Activated naive CD4-positive, alpha-beta T cell (primary cell): ENCODE results near the gene HSPB1.
"Not testable (repeated sequence)": the region's sequence is repeated elsewhere in the genome, so short reads cannot be mapped to it uniquely, and the experiment has no call there.

ENCODE experiments used
- DNase-seq, 4 experiments: peaks; one replicate each; lab custom pipeline; 2025; lab: John Stamatoyannopoulos, UW

Gene HSPB1

GRCh38 chr7:76308874-76309273, 6.4 kb downstream of the HSPB1 start:
- not testable (repeated sequence) for DNase-seq

DNA sequence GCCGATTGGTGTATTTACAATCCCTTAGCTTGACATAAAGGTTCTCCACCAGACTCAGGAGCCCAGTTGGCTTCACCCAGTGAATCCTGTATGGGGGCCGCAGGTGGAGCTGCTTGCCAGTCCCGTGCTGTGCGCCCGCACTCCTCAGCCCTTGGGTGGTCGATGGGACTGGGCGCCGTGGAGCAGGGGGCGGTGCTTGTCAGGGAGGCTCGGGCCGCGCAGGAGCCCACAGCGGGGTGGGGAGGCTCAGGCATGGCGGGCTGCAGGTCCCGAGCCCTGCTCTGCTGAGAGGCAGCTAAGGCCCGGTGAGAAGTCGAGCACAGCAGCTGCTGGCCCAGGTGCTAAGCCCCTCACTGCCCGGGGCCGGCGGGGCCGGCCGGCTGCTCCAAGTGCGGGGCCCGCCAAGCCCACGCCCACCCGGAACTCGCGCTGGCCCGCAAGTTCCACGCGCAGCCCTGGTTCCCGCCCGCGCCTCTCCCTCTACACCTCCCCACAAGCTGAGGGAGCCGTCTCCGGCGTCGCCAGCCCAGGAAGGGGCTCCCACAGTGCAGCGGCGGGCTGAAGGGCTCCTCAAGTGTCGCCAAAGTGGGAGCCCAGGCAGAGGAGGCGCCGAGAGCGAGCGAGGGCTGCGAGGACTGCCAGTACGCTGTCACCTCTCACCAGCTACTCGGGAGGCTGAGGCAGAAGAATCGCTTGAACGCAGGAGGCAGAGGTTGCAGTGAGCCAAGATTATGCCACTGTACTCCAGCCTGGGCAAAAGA, 7.0 kb downstream of the HSPB1 start:
- not testable (repeated sequence) for DNase-seq

DNA sequence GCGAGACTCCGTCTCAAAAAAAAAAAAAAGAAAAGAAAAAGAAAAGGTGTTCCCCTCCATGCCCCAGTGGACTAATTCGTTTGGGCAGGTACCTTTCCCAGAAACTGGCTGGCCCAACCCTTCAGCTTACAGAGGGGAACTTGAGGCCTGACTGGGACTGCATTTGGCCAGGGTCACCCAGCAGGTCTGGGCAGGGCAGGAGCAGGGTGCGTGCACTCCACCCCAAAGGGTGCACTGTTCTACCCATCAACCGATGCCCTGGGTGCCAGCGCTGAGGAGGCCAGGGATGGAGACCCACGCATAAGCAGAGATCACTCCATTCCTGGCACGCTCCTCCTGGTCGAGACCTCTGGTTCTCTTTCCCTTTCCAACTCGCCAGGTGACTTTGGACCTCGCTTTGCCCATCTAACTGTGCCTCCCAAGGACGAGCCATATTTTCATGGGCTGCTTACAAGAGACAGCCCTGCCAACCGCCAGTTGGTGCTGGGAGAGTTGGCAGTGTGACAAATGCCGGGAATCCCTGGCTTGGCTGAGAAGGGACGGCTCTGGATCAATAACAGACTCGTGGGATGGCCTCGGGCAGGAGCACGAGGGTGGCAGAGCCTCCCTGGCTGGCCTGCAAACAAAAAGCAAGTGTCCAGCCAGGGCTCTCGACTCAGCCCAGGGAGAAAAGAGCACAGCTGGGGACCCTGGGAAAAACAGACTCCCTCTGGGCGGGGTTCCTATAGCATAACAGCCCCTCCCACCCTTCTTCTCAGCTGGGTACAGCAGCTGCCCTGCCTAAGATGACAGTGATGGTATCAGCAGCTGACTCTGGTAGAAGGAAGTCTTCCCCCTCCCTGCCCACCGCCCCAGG, 7.9 kb downstream of the HSPB1 start:
- no peak for DNase-seq

- DNase-seq, result not testable (repeated sequence)
Measured at GRCh38 chr7:76311838-76312237, 9.4 kb downstream of the HSPB1 start.

GRCh38 chr7:76314042-76314721, 11.7 kb downstream of the HSPB1 start:
- peak; percentile 90 to 95 (median 94) for DNase-seq

DNA sequence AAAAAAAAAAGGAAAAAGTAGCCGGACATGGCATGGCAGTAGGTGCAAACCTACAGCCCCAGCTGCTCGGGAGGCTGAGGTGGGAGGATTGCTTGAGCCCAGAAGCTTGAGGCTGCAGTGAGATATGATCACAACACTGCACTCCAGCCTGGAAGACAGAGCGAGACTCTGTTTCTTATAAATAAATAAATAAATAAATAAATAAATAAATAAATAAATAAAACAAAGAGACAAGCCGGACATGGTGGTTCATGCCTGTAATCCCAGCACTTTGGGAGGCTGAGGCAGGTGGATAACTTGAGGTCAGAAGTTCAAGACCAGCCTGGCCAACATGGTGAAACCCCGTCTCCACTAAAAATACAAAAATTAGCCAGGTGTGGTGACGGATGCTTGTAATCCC, 12.3 kb downstream of the HSPB1 start:
- DNase-seq, result not testable (repeated sequence)

DNA sequence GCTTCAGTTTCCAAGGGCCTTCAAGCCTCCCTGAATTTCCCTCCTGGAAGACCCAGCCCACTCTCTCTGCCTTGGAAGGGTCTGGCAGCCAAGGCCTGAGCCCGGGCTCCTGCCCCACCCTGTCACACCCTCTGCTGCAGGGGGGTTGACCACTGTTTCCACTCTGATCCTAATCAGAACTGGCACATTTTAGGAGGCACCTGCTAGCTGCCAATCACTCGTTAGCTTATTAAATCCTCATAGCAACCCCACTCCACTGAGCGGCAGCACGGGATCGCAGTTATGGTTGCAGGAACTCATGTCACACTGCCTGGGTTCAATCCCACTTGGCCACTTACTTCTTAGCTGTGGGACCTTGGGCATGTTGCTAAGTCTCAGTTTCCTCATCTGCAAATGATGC, 12.9 kb downstream of the HSPB1 start:
- DNase-seq, result no peak

DNA sequence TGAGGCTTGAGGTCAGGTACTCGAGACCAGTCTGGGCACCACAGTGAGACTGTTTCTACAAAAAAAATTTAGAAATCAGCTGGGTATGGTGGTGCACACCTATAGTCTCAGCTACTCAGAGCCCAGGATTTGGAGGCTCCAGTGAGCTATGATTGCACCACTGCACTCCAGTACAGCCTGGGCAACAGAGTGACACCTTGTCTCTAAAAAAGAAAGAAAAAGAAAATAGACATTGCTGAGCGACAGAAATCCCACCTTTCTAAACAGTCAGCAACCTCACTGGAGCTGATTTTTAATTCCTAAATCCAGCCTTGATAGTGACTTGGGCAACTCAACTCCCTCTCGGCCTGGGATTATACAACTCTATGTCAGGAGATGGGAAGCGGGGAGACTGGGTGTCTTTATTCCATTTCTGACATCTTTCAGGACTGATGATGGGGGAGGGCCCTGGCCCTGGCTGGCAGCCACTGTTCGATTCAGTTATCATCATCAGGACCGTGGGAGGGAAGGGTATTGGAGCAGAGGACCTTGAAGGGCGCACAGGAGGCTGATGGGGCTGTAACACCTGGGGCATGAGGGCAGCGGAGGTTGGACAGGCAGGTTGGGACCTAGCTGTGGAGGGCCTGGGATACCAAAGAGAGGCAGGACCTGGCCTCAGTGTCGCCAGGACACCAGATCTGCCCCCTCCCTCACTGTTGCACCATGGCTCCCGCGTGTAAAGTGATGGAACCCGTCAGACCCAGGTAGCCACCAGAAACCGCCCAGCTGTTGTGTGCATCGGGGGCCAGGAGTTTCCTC, 14.7 kb downstream of the HSPB1 start:
- peak in 1 of 4 experiments; percentile 9 for DNase-seq

- peak; percentile 84 to 95 (median 90) for DNase-seq
Measured at GRCh38 chr7:76317782-76318487, 15.5 kb downstream of the HSPB1 start.

GRCh38 chr7:76318488-76319353, 16.2 kb downstream of the HSPB1 start:
- peak in 2 of 4 experiments; percentile 33 to 42 for DNase-seq

DNA sequence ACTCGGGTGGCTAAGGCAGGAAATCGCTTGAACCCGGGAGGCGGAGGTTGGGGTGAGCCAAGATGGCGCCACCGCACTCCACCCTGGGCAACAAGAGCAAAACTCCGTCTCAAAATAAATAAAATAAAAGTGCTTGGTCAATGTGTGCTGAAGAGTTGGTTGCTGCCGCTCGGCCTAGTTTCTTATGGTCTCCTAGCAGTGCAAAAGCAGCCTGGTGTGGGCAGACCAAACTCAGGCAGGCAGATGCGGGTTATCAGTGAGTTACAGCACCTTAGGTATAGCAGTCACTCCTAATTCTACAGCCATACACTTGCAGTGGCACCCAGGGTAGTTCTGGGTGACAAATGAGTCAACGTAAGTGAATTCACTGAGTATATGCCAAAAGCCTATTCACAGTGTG, 22.6 kb downstream of the HSPB1 start:
- no peak for DNase-seq

DNA sequence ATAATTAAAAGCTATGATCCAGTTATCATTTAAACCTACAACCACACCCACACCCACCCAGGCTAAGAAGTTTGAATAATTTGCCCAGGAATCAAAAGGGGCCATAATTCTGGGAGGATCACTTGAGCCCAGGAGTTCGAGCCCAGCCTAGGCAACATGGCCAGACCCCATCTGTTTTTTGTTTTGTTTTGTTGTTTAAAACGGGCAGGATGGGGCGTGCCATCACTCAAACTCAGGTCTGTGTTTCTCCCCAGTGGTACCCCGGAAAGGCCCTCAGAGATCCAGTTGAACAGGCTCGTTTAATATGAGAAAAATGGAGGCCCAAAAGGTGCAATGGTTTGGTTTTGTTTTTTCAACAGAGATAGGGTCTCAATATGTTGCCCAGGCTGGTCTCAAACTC, 23.3 kb downstream of the HSPB1 start:
- DNase-seq, result no peak

DNA sequence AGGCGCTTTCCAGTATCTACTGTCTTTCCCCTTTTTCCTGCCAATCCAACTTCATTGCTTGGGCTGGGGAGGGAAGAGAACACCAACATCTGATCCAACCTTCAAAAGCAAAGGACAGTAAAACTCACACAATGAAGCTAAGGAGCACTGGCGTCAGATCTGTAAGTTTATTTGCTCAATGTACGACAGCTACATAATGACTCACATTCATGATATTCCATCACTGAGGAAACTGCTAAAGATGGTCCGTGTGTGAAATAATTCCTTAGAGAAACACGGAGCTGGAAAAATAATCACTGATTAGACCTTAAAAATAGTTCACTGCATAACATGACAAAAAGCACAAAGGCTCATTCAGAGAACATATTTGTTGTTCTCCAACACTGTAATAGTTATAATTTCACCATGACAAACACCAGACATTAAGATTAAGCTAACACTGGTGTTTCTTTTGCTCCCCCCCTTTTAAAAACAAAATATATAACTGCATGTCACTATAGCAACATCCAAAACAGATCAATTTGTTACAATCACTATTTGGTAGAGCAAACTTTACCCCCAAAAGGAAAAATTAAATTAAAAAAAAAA, 24.3 kb downstream of the HSPB1 start:
- DNase-seq, result no peak

DNA sequence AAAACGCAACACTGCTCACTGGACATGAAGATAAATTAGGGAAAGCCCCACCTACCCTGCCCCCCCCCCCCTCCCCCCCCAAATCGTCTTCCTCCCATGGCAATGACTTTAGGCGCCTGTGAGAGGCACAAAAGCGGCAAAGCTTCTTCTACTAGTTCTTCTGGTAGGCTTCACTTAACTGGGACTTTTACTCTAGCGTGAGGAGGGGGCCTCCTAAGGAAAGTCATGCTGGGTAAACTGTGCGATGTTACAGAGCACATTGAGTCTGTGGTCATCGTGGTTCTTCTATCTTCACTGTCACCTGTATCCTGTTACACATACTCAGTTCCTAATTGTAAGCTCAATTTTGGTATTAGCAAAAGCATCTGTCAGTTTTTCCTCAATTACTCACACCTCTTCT, 25.1 kb downstream of the HSPB1 start:
- no peak for DNase-seq

DNA sequence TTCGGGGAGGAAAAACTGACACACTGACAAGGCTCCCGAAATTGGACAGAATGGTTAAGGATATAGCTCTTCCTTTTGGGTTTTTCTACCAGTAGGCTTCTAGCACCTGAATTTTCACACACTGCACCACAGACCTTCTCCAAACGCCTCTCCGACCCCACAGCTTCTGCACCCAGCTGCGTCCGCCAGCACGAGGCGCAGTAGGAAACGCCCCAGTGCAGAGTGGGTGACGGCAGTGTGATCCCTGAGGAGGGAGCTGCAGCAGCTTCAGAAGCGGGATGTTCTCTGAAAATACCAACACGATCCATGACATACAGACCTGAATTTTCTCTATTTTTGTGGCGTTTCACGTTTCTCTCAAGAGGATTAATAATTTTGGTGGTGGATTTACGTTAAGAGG, 25.9 kb downstream of the HSPB1 start:
- no peak for DNase-seq

DNA sequence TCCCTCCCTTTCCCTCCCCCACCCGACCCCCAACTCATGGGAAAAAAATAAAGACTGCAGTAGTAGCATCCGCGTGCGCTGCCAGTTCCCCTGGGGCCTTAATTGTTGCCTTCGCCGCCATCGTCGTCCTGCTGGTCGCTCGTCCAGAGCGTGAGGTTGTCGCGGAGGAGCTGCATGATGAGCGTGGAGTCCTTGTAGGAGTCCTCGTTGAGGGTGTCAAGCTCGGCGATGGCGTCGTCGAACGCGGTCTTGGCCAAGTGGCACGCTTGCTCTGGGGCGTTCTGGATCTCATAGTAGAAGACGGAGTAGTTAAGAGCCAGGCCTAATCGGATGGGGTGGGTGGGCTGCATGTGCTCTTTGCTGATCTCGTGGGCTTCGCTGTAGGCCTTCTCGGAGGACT, 27.0 kb downstream of the HSPB1 start:
- no peak for DNase-seq

GRCh38 chr7:76330261-76330660, 27.8 kb downstream of the HSPB1 start:
- no peak for DNase-seq

DNA sequence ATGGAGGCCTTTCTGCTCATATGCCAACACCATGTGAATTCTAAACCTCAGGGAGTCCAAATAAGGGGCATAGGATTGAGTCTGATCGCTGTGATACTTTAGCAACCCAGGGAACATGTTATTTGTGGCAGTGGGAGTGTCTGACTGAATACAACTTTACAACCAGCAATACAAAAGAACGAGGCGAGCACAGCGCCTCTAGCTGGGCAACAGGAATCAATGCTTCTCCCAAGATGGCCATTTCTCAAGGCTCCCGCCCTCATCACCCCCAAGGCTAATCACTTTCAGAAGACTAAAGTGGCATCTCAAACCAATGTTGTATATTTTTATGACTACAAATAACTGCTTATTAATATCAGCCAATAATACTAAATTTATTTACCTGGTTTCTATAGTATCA, 28.2 kb downstream of the HSPB1 start:
- no peak for DNase-seq

- no peak for DNase-seq
Measured at GRCh38 chr7:76332078-76332477, 29.6 kb downstream of the HSPB1 start.
